SK-N-SH treated with all-trans-retinoic acid at 6 μM for 48 hours (cell line): ENCODE data around the gene COL6A3.

Source experiments
- ARNTL ChIP-seq: fragments of 450-650 bp; formaldehyde crosslinking; IDR thresholded peaks from 2 replicates; pipeline ENCODE4 v1.5.0; 2020; ENCODE audit warnings: low read depth, mild to moderate bottlenecking, moderate library complexity, borderline replicate concordance
- BACH2 ChIP-seq: fragments of 250-450 bp; sonication (Bioruptor Pico); IDR thresholded peaks from 2 replicates; pipeline ENCODE4 v1.9.0; 2021; ENCODE audit warnings: mild to moderate bottlenecking, borderline replicate concordance
- CSDC2 ChIP-seq: fragments of 250-450 bp; sonication (Bioruptor Pico); IDR thresholded peaks from 2 replicates; pipeline ENCODE4 v1.5.0; 2020; ENCODE audit warnings: mild to moderate bottlenecking, moderate library complexity
- GLIS3 ChIP-seq: fragments of 250-450 bp; sonication (Bioruptor Pico); IDR thresholded peaks from 2 replicates; pipeline ENCODE4 v1.5.0; 2020; ENCODE audit warnings: mild to moderate bottlenecking, moderate library complexity
- RARB ChIP-seq: fragments of 250-450 bp; sonication (Bioruptor Pico); IDR thresholded peaks from 2 replicates; pipeline ENCODE4 v1.8.0; 2021; ENCODE audit warnings: mild to moderate bottlenecking, moderate library complexity
- TOX ChIP-seq: fragments of 250-450 bp; sonication (Bioruptor Pico); IDR thresholded peaks from 2 replicates; pipeline ENCODE4 v1.8.0; 2021; ENCODE audit warnings: mild to moderate bottlenecking, moderate library complexity, borderline replicate concordance
- ZFP3 ChIP-seq: fragments of 250-450 bp; sonication (Bioruptor Pico); IDR thresholded peaks from 2 replicates; pipeline ENCODE4 v1.5.0; 2020; ENCODE audit warnings: mild to moderate bottlenecking, moderate library complexity
- ZFP30 ChIP-seq: fragments of 450-650 bp; formaldehyde crosslinking; IDR thresholded peaks from 2 replicates; pipeline ENCODE4 v1.5.0; 2022; ENCODE audit warnings: mild to moderate bottlenecking, moderate library complexity
- TF ChIP-seq, protein P1 (sequence below): fragments of 250-450 bp; sonication (Bioruptor Pico); IDR thresholded peaks from 2 replicates; pipeline ENCODE4 v1.8.0; 2020; ENCODE audit warnings: mild to moderate bottlenecking, moderate library complexity, borderline replicate concordance
- TF ChIP-seq, protein P2 (sequence below): fragments of 250-450 bp; sonication (Bioruptor Pico); IDR thresholded peaks from 2 replicates; pipeline ENCODE4 v1.5.1; 2020; ENCODE audit warnings: low read depth, mild to moderate bottlenecking, moderate library complexity
- TF ChIP-seq, protein P3 (sequence below): fragments of 250-450 bp; sonication (Bioruptor Pico); IDR thresholded peaks from 2 replicates; pipeline ENCODE4 v1.5.0; 2020; ENCODE audit warnings: mild to moderate bottlenecking, moderate library complexity

- TF ChIP-seq, protein P1, sequence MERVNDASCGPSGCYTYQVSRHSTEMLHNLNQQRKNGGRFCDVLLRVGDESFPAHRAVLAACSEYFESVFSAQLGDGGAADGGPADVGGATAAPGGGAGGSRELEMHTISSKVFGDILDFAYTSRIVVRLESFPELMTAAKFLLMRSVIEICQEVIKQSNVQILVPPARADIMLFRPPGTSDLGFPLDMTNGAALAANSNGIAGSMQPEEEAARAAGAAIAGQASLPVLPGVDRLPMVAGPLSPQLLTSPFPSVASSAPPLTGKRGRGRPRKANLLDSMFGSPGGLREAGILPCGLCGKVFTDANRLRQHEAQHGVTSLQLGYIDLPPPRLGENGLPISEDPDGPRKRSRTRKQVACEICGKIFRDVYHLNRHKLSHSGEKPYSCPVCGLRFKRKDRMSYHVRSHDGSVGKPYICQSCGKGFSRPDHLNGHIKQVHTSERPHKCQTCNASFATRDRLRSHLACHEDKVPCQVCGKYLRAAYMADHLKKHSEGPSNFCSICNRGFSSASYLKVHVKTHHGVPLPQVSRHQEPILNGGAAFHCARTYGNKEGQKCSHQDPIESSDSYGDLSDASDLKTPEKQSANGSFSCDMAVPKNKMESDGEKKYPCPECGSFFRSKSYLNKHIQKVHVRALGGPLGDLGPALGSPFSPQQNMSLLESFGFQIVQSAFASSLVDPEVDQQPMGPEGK (CRISPR knock-in tag) = no peak
- TF ChIP-seq BACH2 (CRISPR knock-in tag) = no peak
- TF ChIP-seq ARNTL (CRISPR knock-in tag) = no peak
- no peak for TF ChIP-seq GLIS3
- TF ChIP-seq, protein P2, sequence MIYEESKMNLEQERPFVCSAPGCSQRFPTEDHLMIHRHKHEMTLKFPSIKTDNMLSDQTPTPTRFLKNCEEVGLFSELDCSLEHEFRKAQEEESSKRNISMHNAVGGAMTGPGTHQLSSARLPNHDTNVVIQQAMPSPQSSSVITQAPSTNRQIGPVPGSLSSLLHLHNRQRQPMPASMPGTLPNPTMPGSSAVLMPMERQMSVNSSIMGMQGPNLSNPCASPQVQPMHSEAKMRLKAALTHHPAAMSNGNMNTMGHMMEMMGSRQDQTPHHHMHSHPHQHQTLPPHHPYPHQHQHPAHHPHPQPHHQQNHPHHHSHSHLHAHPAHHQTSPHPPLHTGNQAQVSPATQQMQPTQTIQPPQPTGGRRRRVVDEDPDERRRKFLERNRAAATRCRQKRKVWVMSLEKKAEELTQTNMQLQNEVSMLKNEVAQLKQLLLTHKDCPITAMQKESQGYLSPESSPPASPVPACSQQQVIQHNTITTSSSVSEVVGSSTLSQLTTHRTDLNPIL (CRISPR knock-in tag) = no peak
- TF ChIP-seq ZFP3 = no peak
- no peak for TF ChIP-seq ZFP30 (CRISPR knock-in tag)
- no peak for TF ChIP-seq TOX (CRISPR knock-in tag)
- no peak for TF ChIP-seq RARB (CRISPR knock-in tag)
- TF ChIP-seq CSDC2 (CRISPR knock-in tag) = no peak
- TF ChIP-seq, protein P3, sequence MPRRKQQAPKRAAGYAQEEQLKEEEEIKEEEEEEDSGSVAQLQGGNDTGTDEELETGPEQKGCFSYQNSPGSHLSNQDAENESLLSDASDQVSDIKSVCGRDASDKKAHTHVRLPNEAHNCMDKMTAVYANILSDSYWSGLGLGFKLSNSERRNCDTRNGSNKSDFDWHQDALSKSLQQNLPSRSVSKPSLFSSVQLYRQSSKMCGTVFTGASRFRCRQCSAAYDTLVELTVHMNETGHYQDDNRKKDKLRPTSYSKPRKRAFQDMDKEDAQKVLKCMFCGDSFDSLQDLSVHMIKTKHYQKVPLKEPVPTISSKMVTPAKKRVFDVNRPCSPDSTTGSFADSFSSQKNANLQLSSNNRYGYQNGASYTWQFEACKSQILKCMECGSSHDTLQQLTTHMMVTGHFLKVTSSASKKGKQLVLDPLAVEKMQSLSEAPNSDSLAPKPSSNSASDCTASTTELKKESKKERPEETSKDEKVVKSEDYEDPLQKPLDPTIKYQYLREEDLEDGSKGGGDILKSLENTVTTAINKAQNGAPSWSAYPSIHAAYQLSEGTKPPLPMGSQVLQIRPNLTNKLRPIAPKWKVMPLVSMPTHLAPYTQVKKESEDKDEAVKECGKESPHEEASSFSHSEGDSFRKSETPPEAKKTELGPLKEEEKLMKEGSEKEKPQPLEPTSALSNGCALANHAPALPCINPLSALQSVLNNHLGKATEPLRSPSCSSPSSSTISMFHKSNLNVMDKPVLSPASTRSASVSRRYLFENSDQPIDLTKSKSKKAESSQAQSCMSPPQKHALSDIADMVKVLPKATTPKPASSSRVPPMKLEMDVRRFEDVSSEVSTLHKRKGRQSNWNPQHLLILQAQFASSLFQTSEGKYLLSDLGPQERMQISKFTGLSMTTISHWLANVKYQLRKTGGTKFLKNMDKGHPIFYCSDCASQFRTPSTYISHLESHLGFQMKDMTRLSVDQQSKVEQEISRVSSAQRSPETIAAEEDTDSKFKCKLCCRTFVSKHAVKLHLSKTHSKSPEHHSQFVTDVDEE = no peak
Observed at GRCh38 chr2:237406371-237406895, 7.5 kb downstream of the COL6A3 start.
